GM23248 (cell line): ENCODE measurements around the gene WTIP. TPM values are rescaled to one million over a fixed set of nuclear protein-coding genes. Genes with fewer than 3 reads are reported as not detected.

Experiments
- DNase-seq: peaks from one replicate; pipeline ENCODE4 v3.0.0-alpha.2; 2015
- H2AFZ ChIP-seq: fragments of 200-600 bp; sonication (generic); 2 replicates; pipeline ENCODE4 v1.6.1; 2016; ENCODE audit warnings: antibody characterized with exemption
- H3F3A ChIP-seq: fragments of 200-600 bp; sonication (generic); 2 replicates; pipeline ENCODE4 v1.6.1; 2016; ENCODE audit warnings: mild to moderate bottlenecking, antibody characterized with exemption, mixed run types; ENCODE audit not compliant: insufficient read depth
- H3K27ac ChIP-seq: fragments of 200-600 bp; sonication (generic); 2 replicates; pipeline ENCODE4 v1.5.1; 2016; ENCODE audit warnings: mild to moderate bottlenecking
- H3K27me3 ChIP-seq: fragments of 200-600 bp; sonication (generic); replicated peaks from 2 replicates; pipeline ENCODE4 v1.6.1; 2016; ENCODE audit warnings: mild to moderate bottlenecking; ENCODE audit not compliant: insufficient read depth
- H3K36me3 ChIP-seq: fragments of 200-600 bp; sonication (generic); 2 replicates; pipeline ENCODE4 v1.6.1; 2016; ENCODE audit warnings: low read depth, mild to moderate bottlenecking
- H3K4me1 ChIP-seq: fragments of 200-600 bp; sonication (generic); 2 replicates; pipeline ENCODE4 v1.6.1; 2016; ENCODE audit warnings: mild to moderate bottlenecking; ENCODE audit not compliant: insufficient read depth
- H3K4me2 ChIP-seq: fragments of 200-600 bp; sonication (generic); one replicate; pipeline ENCODE4 v1.6.1; 2016; ENCODE audit warnings: mild to moderate bottlenecking; ENCODE audit not compliant: unreplicated experiment
- H3K4me3 ChIP-seq: fragments of 200-600 bp; sonication (generic); 2 replicates; pipeline ENCODE4 v1.5.1; 2016; ENCODE audit warnings: mild to moderate bottlenecking
- H3K79me2 ChIP-seq: fragments of 200-600 bp; sonication (generic); 2 replicates; pipeline ENCODE4 v1.6.1; 2016; ENCODE audit warnings: mild to moderate bottlenecking; ENCODE audit not compliant: insufficient read depth
- H3K9ac ChIP-seq: fragments of 200-600 bp; sonication (generic); 2 replicates; pipeline ENCODE4 v1.6.1; 2016; ENCODE audit warnings: mild to moderate bottlenecking
- H3K9me2 ChIP-seq: fragments of 200-600 bp; sonication (generic); 2 replicates; pipeline ENCODE4 v1.6.1; 2016; ENCODE audit warnings: mixed run types, mild to moderate bottlenecking, moderate library complexity; ENCODE audit not compliant: insufficient read depth
- H3K9me3 ChIP-seq: fragments of 200-600 bp; sonication (generic); one replicate; pipeline ENCODE4 v1.6.1; 2017; ENCODE audit warnings: low read depth
- H4K20me1 ChIP-seq: fragments of 200-600 bp; sonication (generic); 2 replicates; pipeline ENCODE4 v1.6.0; 2016; ENCODE audit not compliant: insufficient read depth
- EZH2 ChIP-seq: fragments of 200-600 bp; sonication (generic); IDR thresholded peaks from 2 replicates; pipeline ENCODE4 v1.6.1; 2018; ENCODE audit warnings: antibody characterized with exemption, mild to moderate bottlenecking; ENCODE audit not compliant: insufficient read depth, poor library complexity, severe bottlenecking
- EZH2phosphoT487 ChIP-seq: fragments of 200-600 bp; sonication (generic); IDR thresholded peaks from 2 replicates; pipeline ENCODE4 v1.6.1; 2018; ENCODE audit warnings: antibody characterized with exemption, moderate library complexity, mild to moderate bottlenecking, low read depth; ENCODE audit not compliant: insufficient read depth
- WGBS, 2 experiments: methylation state at CpG; one replicate each; pipeline ENCODE4 v1.1.6; 2015 to 2017; ENCODE audit warnings: low lambda C conversion rate in 2 of 2, low coverage in 1 of 2; ENCODE audit errors: missing lambda C conversion rate in 2 of 2; 5-methylcytosine and 5-hydroxymethylcytosine counted together
- in situ Hi-C: fragments of 300-500 bp; cut with MboI; formaldehyde crosslinking; loops from 2 replicates; pipeline ENCODE4 v1.15.0; 2020
- polyA plus RNA-seq: library from polyadenylated mRNA; unstranded; fragments of >200 nt; fragmentation: Nextera tagmentation; extraction: Ambion mirVana; gene quantifications from 2 replicates; pipeline ENCODE4 v1.2.1, GENCODE V29; 2016
- total RNA-seq: library from RNA; depleted of rRNA; stranded (reverse); fragments of >200 nt; shearing (Covaris generic); gene quantifications from 2 replicates; pipeline ENCODE4 v1.2.3, GENCODE V29; 2014

WTIP gene
- total and polyA plus RNA-seq, 2 experiments from 2014 or later, result 2.2 to 35.2 TPM

DNA sequence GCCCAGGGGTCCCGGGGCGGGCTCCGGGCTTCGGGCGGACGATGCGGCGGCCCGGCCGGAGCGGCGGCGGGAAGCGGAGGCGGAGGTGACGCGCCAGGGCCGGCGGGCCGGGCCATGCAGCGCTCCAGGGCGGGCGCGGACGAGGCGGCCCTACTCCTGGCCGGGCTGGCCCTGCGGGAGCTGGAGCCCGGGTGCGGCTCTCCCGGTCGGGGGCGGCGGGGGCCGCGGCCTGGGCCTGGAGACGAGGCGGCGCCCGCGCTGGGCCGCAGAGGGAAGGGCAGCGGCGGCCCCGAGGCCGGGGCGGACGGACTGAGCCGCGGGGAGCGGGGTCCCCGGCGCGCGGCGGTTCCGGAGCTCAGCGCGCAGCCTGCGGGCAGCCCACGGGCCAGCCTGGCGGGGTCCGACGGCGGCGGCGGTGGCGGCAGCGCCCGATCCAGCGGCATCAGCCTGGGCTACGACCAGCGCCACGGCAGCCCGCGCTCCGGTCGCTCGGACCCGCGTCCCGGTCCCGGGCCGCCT is 362 bp downstream of the WTIP start:
- no peaks in the 10 kb centered on the region for H3K9me3 ChIP-seq
- H3K36me3 ChIP-seq, result no peaks in the 10 kb centered on the region
- peak overlapping the region; percentile 75 for H3K9ac ChIP-seq
- H4K20me1 ChIP-seq, result 0 out of 2 replicates have a peak, but pooled peaks cover 3% of the 10 kb centered on the region
- peak overlapping the region; percentile 84 for H3K4me3 ChIP-seq
- H3K79me2 ChIP-seq, result peaks cover 46% of the 10 kb centered on the region
- H3K9me2 ChIP-seq, result no peaks in the 10 kb centered on the region
- peak overlapping the region; percentile 28; the same call in 1 of the 2 replicates for H2AFZ ChIP-seq
- peaks cover 12% of the 10 kb centered on the region; the same call in 1 of the 2 replicates for H3K4me1 ChIP-seq
- no peaks in the 10 kb centered on the region for H3F3A ChIP-seq
- TF ChIP-seq EZH2 (no peak), EZH2phosphoT487 (no peak)
- no peaks in the 10 kb centered on the region for H3K27me3 ChIP-seq
- 0 to 2% methylated on average over 7 to 31 of the region's 84 CpGs for WGBS, 2 experiments
- in situ Hi-C loops, result no loop called here
- H3K4me2 ChIP-seq, result peak overlapping the region; percentile 67
- DNase-seq, result peak; percentile 87
- peak overlapping the region; percentile 28 for H3K27ac ChIP-seq

DNA sequence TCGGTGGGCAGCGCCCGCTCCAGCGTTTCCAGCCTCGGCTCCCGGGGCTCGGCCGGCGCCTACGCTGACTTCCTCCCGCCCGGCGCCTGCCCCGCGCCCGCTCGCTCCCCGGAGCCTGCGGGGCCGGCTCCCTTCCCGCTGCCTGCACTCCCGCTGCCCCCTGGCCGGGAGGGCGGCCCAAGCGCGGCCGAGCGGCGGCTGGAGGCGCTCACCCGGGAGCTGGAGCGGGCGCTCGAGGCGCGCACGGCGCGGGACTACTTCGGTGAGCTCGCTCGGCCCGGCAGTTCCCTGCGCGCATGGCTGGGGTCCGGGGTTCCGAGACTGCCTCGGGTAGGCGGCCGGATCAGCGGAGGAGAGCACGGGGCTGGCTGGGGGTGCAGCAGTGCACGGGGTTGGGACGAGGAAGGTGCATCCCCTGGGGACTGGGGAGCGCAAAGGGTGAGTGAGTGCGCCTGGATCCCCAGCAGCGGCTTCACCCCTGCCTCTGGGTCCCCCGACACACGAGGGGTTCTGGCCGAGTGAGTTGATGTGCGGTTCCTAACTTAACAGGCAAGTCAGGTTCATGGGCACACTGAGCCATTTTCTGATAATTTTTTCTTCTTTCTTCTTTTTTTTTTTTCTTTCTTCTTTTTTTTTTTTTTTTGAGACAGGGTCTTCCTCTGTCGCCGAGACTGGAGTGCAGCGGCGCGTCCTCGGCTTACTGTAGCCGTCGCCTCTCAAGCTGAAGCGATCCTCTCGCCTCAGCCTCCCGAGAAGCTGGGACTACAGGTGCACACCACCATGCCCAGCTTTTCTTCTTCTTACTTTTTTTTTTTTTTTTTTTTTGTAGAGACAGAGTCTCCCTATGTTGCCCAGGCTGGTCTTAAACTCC is 1.1 kb downstream of the WTIP start:
- Histone ChIP-seq H3K9me2 (no peaks in the 10 kb centered on the region), H3K27ac (peak overlapping the region; percentile 28), H4K20me1 (0 out of 2 replicates have a peak, but pooled peaks cover 3% of the 10 kb centered on the region), H3F3A (no peaks in the 10 kb centered on the region), H3K36me3 (no peaks in the 10 kb centered on the region), H3K27me3 (no peaks in the 10 kb centered on the region), H3K9me3 (no peaks in the 10 kb centered on the region), H2AFZ (peak overlapping the region; percentile 28; the same call in 1 of the 2 replicates), H3K9ac (peak overlapping the region; percentile 75), H3K4me2 (peak overlapping the region; percentile 67), H3K4me3 (peak overlapping the region; percentile 84), H3K79me2 (peaks cover 53% of the 10 kb centered on the region), H3K4me1 (peaks cover 12% of the 10 kb centered on the region; the same call in 1 of the 2 replicates)
- peak; percentile 69 for DNase-seq
- in situ Hi-C loops, result no loop called here
- WGBS, 2 experiments, result 12 to 13% methylated on average over 44 to 50 of the region's 72 CpGs
- TF ChIP-seq EZH2phosphoT487 (no peak), EZH2 (no peak)

DNA sequence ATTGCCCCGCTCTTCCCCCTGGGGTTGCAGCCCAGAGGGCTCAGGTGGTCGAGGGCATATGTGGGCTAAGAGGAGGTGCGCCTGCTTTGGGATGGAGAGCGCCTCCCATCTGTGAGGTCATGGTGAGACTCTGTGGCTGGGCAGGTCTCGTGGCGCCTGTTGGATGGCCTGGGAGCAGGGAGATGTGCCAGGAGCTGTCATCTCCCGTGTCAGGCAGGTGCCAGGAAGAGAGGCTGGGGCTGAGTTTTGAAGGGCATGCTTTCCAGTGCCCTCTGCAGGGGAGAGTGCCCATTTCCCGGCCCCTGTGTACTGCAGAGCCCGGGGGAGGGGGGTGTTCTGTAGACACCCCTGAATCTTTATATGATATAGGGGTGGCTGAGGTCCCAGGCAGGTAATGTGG is 2.8 kb downstream of the WTIP start:
- Histone ChIP-seq H3K79me2 (peaks cover 70% of the 10 kb centered on the region), H3K9ac (no peak overlapping the region), H3K9me2 (no peaks in the 10 kb centered on the region), H3K36me3 (no peaks in the 10 kb centered on the region), H3K27ac (no peak overlapping the region), H3K4me3 (no peak overlapping the region), H3K27me3 (no peaks in the 10 kb centered on the region), H3K4me1 (peaks cover 12% of the 10 kb centered on the region; the same call in 1 of the 2 replicates), H3F3A (no peaks in the 10 kb centered on the region), H3K9me3 (no peaks in the 10 kb centered on the region), H3K4me2 (no peak overlapping the region), H2AFZ (no peak overlapping the region), H4K20me1 (0 out of 2 replicates have a peak, but pooled peaks cover 3% of the 10 kb centered on the region)
- WGBS, 2 experiments, result 80 to 86% methylated on average over 9 of the region's 9 CpGs
- in situ Hi-C loops, result no loop called here
- no peak for DNase-seq
- no peak for TF ChIP-seq EZH2
- TF ChIP-seq EZH2phosphoT487, result no peak

DNA sequence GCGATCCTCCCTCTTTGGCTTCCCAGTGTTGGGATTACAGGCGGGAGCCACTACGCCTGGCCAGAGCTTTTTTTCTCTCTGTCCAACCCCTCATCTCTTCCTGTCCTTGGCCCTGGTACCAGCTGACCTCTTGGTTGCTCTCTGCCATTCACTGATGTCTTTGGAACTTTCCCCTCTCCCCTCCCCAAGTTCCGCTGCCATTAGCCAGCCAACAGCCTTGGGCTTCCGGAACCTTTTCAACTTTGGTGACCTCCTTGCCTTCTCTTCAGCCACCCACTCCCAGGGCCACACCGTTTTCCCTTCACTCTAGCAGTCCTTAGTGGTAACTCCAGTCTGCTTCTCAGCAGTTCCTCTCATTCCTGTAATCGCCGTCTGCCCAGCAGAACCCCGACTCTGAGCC is 4.3 kb downstream of the WTIP start:
- H3K79me2 ChIP-seq, result peaks cover 85% of the 10 kb centered on the region
- no peak overlapping the region for H3K27ac ChIP-seq
- peaks cover 12% of the 10 kb centered on the region; the same call in 1 of the 2 replicates for H3K4me1 ChIP-seq
- no peak overlapping the region for H3K4me2 ChIP-seq
- no peaks in the 10 kb centered on the region for H3K9me3 ChIP-seq
- no peak overlapping the region for H2AFZ ChIP-seq
- DNase-seq, result no peak
- H3K9ac ChIP-seq, result no peak overlapping the region
- no peaks in the 10 kb centered on the region for H3K27me3 ChIP-seq
- no peaks in the 10 kb centered on the region for H3K9me2 ChIP-seq
- H3F3A ChIP-seq, result no peaks in the 10 kb centered on the region
- H3K4me3 ChIP-seq, result no peak overlapping the region
- 84 to 86% methylated on average over 9 of the region's 9 CpGs for WGBS, 2 experiments
- in situ Hi-C loops, result no loop called here
- H3K36me3 ChIP-seq, result no peaks in the 10 kb centered on the region; the same call in 1 of the 2 replicates
- H4K20me1 ChIP-seq, result 0 out of 2 replicates have a peak, but pooled peaks cover 3% of the 10 kb centered on the region
- no peak for TF ChIP-seq EZH2phosphoT487
- no peak for TF ChIP-seq EZH2
